GM23248 (cell line): ENCODE results near the gene HACL1. TPM values are rescaled to one million over a fixed set of nuclear protein-coding genes. Genes with fewer than 3 reads are reported as not detected.

ENCODE experiments used
- DNase-seq: peaks from one replicate; pipeline ENCODE4 v3.0.0-alpha.2; 2015
- H2AFZ ChIP-seq: fragments of 200-600 bp; sonication (generic); 2 replicates; pipeline ENCODE4 v1.6.1; 2016; ENCODE audit warnings: antibody characterized with exemption
- H3F3A ChIP-seq: fragments of 200-600 bp; sonication (generic); 2 replicates; pipeline ENCODE4 v1.6.1; 2016; ENCODE audit warnings: mild to moderate bottlenecking, antibody characterized with exemption, mixed run types; ENCODE audit not compliant: insufficient read depth
- H3K27ac ChIP-seq: fragments of 200-600 bp; sonication (generic); 2 replicates; pipeline ENCODE4 v1.5.1; 2016; ENCODE audit warnings: mild to moderate bottlenecking
- H3K27me3 ChIP-seq: fragments of 200-600 bp; sonication (generic); replicated peaks from 2 replicates; pipeline ENCODE4 v1.6.1; 2016; ENCODE audit warnings: mild to moderate bottlenecking; ENCODE audit not compliant: insufficient read depth
- H3K36me3 ChIP-seq: fragments of 200-600 bp; sonication (generic); 2 replicates; pipeline ENCODE4 v1.6.1; 2016; ENCODE audit warnings: low read depth, mild to moderate bottlenecking
- H3K4me1 ChIP-seq: fragments of 200-600 bp; sonication (generic); 2 replicates; pipeline ENCODE4 v1.6.1; 2016; ENCODE audit warnings: mild to moderate bottlenecking; ENCODE audit not compliant: insufficient read depth
- H3K4me2 ChIP-seq: fragments of 200-600 bp; sonication (generic); one replicate; pipeline ENCODE4 v1.6.1; 2016; ENCODE audit warnings: mild to moderate bottlenecking; ENCODE audit not compliant: unreplicated experiment
- H3K4me3 ChIP-seq: fragments of 200-600 bp; sonication (generic); 2 replicates; pipeline ENCODE4 v1.5.1; 2016; ENCODE audit warnings: mild to moderate bottlenecking
- H3K79me2 ChIP-seq: fragments of 200-600 bp; sonication (generic); 2 replicates; pipeline ENCODE4 v1.6.1; 2016; ENCODE audit warnings: mild to moderate bottlenecking; ENCODE audit not compliant: insufficient read depth
- H3K9ac ChIP-seq: fragments of 200-600 bp; sonication (generic); 2 replicates; pipeline ENCODE4 v1.6.1; 2016; ENCODE audit warnings: mild to moderate bottlenecking
- H3K9me2 ChIP-seq: fragments of 200-600 bp; sonication (generic); 2 replicates; pipeline ENCODE4 v1.6.1; 2016; ENCODE audit warnings: mixed run types, mild to moderate bottlenecking, moderate library complexity; ENCODE audit not compliant: insufficient read depth
- H3K9me3 ChIP-seq: fragments of 200-600 bp; sonication (generic); one replicate; pipeline ENCODE4 v1.6.1; 2017; ENCODE audit warnings: low read depth
- H4K20me1 ChIP-seq: fragments of 200-600 bp; sonication (generic); 2 replicates; pipeline ENCODE4 v1.6.0; 2016; ENCODE audit not compliant: insufficient read depth
- EZH2 ChIP-seq: fragments of 200-600 bp; sonication (generic); IDR thresholded peaks from 2 replicates; pipeline ENCODE4 v1.6.1; 2018; ENCODE audit warnings: antibody characterized with exemption, mild to moderate bottlenecking; ENCODE audit not compliant: insufficient read depth, poor library complexity, severe bottlenecking
- EZH2phosphoT487 ChIP-seq: fragments of 200-600 bp; sonication (generic); IDR thresholded peaks from 2 replicates; pipeline ENCODE4 v1.6.1; 2018; ENCODE audit warnings: antibody characterized with exemption, moderate library complexity, mild to moderate bottlenecking, low read depth; ENCODE audit not compliant: insufficient read depth
- WGBS, 2 experiments: methylation state at CpG; one replicate each; pipeline ENCODE4 v1.1.6; 2015 to 2017; ENCODE audit warnings: low lambda C conversion rate in 2 of 2, low coverage in 1 of 2; ENCODE audit errors: missing lambda C conversion rate in 2 of 2; 5-methylcytosine and 5-hydroxymethylcytosine counted together
- in situ Hi-C: fragments of 300-500 bp; cut with MboI; formaldehyde crosslinking; loops from 2 replicates; pipeline ENCODE4 v1.15.0; 2020
- polyA plus RNA-seq: library from polyadenylated mRNA; unstranded; fragments of >200 nt; fragmentation: Nextera tagmentation; extraction: Ambion mirVana; gene quantifications from 2 replicates; pipeline ENCODE4 v1.2.1, GENCODE V29; 2016
- total RNA-seq: library from RNA; depleted of rRNA; stranded (reverse); fragments of >200 nt; shearing (Covaris generic); gene quantifications from 2 replicates; pipeline ENCODE4 v1.2.3, GENCODE V29; 2014

HACL1 gene
- total and polyA plus RNA-seq, 2 experiments from 2014 or later, result 14.3 to 16.3 TPM

DNA sequence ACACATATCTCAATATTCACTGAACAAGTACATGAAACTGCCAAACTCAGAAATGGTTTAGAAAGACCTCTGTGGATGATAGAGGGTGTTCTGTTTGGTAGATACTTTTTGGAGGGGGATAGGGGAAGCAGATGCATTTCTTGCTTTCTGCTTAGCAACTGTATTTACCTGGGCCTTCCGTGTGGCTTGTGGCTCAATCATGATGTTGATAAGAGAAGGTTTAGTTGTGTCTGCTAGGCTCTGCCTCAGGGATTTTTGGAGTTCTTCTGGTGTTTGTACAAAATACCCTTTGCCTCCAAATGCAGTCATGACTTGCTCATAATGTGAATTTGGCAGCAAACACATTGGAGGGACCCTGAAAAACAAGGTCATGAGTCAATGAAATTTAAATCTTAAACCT, 38.2 kb downstream of the HACL1 start:
- Histone ChIP-seq H3K4me3 (no peak overlapping the region), H3K9me2 (no peaks in the 10 kb centered on the region), H3K27me3 (no peaks in the 10 kb centered on the region), H2AFZ (no peak overlapping the region), H3K9ac (no peak overlapping the region), H3K27ac (no peak overlapping the region), H3K79me2 (no peaks in the 10 kb centered on the region), H3K9me3 (no peaks in the 10 kb centered on the region), H3F3A (peaks cover 4% of the 10 kb centered on the region; the same call in 1 of the 2 replicates), H3K4me2 (no peak overlapping the region), H3K4me1 (no peaks in the 10 kb centered on the region), H4K20me1 (no peaks in the 10 kb centered on the region), H3K36me3 (peaks cover 41% of the 10 kb centered on the region)
- TF ChIP-seq EZH2phosphoT487 (no peak), EZH2 (no peak)
- no peak for DNase-seq
- WGBS, 2 experiments, result 100% methylated on average over 1 of the region's 1 CpG
- in situ Hi-C loops, result loop anchor here (25.0 kb wide), 1 partner anchor 301 kb away; no protein-coding TSS in a partner anchor

DNA sequence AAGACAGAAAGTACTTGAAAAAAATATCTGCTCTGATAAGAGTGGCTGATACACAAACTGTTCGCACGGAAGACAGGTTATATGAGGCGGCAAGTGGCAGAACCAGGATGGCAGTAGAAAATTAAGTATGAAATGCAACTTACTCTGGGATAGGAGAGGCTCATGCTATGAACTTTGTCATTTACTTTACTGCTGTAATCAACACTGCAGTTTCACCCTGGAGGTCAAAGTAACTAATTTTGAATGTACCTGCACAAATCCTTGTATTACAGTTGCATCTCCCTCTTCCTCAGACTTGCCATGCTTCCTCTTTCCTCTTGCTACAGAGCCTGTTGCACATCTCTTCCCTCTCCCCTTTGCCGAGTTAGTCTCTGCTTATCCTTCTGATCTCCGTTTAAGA, 38.8 kb downstream of the HACL1 start:
- H3K27me3 ChIP-seq, result no peaks in the 10 kb centered on the region
- 92 to 95% methylated on average over 5 of the region's 5 CpGs for WGBS, 2 experiments
- no peak overlapping the region for H3K4me2 ChIP-seq
- H3K27ac ChIP-seq, result no peak overlapping the region
- no peaks in the 10 kb centered on the region for H3K4me1 ChIP-seq
- H3K4me3 ChIP-seq, result no peak overlapping the region
- peaks cover 4% of the 10 kb centered on the region; the same call in 1 of the 2 replicates for H3F3A ChIP-seq
- H3K9ac ChIP-seq, result no peak overlapping the region
- no peak overlapping the region for H2AFZ ChIP-seq
- peaks cover 35% of the 10 kb centered on the region; the same call in 1 of the 2 replicates for H3K36me3 ChIP-seq
- no peaks in the 10 kb centered on the region for H3K79me2 ChIP-seq
- no peak for DNase-seq
- H4K20me1 ChIP-seq, result no peaks in the 10 kb centered on the region
- in situ Hi-C loops, result loop anchor here (25.0 kb wide), 1 partner anchor 300 kb away; no protein-coding TSS in a partner anchor
- no peaks in the 10 kb centered on the region for H3K9me3 ChIP-seq
- H3K9me2 ChIP-seq, result no peaks in the 10 kb centered on the region
- no peak for TF ChIP-seq EZH2phosphoT487
- no peak for TF ChIP-seq EZH2

DNA sequence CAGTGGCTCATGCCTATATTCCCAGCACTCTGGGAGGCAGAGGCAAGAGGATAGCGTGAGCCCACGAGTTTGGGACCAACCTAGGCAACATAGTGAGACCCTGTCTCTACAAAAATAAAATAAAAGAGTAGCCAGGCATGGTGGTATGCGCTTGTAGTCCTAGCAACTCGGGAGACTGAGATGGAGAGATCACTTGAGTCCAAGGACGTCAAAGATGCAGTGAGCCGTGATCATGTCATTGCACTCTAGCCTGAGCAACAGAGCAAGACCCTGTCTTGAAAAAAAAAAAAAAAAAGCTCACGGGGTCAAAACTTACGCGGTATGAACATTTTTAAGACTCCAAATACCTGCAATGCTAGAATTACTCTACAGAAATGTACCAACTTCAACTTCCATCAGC, 42.8 kb downstream of the HACL1 start:
- DNase-seq, result no peak
- Histone ChIP-seq H2AFZ (no peak overlapping the region), H3F3A (peaks cover 3% of the 10 kb centered on the region; the same call in 1 of the 2 replicates), H3K9me2 (no peaks in the 10 kb centered on the region), H3K4me2 (no peak overlapping the region), H3K9ac (no peak overlapping the region), H3K9me3 (no peaks in the 10 kb centered on the region), H3K4me1 (0 out of 2 replicates have a peak, but pooled peaks cover 5% of the 10 kb centered on the region), H3K27ac (no peak overlapping the region), H3K36me3 (0 out of 2 replicates have a peak, but pooled peaks cover 17% of the 10 kb centered on the region), H3K27me3 (no peaks in the 10 kb centered on the region), H3K79me2 (no peaks in the 10 kb centered on the region), H4K20me1 (no peaks in the 10 kb centered on the region; the same call in 1 of the 2 replicates), H3K4me3 (no peak overlapping the region)
- WGBS, 2 experiments, result 75 to 76% methylated on average over 9 of the region's 9 CpGs
- in situ Hi-C loops, result loop anchor here (10.0 to 25.0 kb wide), 2 partner anchors 134 to 296 kb away; partner anchors contain the start of genes EAF1 and METTL6
- TF ChIP-seq EZH2 (no peak), EZH2phosphoT487 (no peak)

DNA sequence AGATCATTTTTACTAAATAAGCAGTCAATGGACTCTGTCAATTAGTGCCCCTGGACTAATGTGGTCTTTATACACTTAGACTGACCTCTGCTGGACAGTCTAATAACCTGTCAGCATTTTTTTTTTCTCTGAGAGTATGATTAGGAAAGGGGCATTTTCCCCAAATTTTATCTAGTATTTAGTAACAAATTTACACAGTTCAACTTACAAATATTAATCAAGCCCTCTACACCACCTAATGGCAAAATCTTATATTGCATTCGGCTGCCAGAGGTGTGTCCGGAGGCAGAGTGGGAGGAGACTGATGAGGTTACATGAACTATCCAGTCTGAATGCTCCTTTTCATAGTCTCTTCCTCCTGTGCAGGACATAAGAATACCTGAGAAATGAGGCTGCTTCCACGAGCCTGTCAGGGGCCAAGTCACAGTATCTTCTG, 43.8 kb downstream of the HACL1 start:
- 0 to 1% methylated on average over 3 of the region's 3 CpGs for WGBS, 2 experiments
- H3K4me3 ChIP-seq, result no peak overlapping the region
- no peak overlapping the region for H3K27ac ChIP-seq
- H3K79me2 ChIP-seq, result no peaks in the 10 kb centered on the region
- DNase-seq, result peak; percentile 85
- no peaks in the 10 kb centered on the region; the same call in 1 of the 2 replicates for H4K20me1 ChIP-seq
- no peaks in the 10 kb centered on the region for H3F3A ChIP-seq
- no peak overlapping the region for H3K9ac ChIP-seq
- in situ Hi-C loops, result loop anchor here (10.0 to 25.0 kb wide), 2 partner anchors 133 to 295 kb away; partner anchors contain the start of genes EAF1 and METTL6
- no peak overlapping the region for H2AFZ ChIP-seq
- H3K9me3 ChIP-seq, result no peaks in the 10 kb centered on the region
- 0 out of 2 replicates have a peak, but pooled peaks cover 5% of the 10 kb centered on the region for H3K4me1 ChIP-seq
- H3K36me3 ChIP-seq, result 0 out of 2 replicates have a peak, but pooled peaks cover 8% of the 10 kb centered on the region
- no peaks in the 10 kb centered on the region for H3K27me3 ChIP-seq
- H3K9me2 ChIP-seq, result no peaks in the 10 kb centered on the region
- TF ChIP-seq EZH2 (no peak), EZH2phosphoT487 (no peak)
- no peak overlapping the region for H3K4me2 ChIP-seq
